RWPE2 (cell line): Measurements from ENCODE around the gene CFLAR.

Experiments
- ATAC-seq: fragments of 200-7000 bp; cut with Tn5 transposase; 3 replicates; pipeline ENCODE4 v1.9.1; 2021; ENCODE audit warnings: low read depth
- DNase-seq: peaks from one replicate; pipeline ENCODE4 v3.0.0-alpha.2; 2020; ENCODE audit warnings: low spot score
- H3K27ac ChIP-seq: fragments of 450-650 bp; 2 replicates; pipeline ENCODE4 v1.5.1; 2017; ENCODE audit warnings: mild to moderate bottlenecking; ENCODE audit not compliant: poor library complexity, severe bottlenecking
- H3K27me3 ChIP-seq: fragments of 250-450 bp; sonication (Bioruptor Pico); 2 replicates; pipeline ENCODE4 v1.5.1; 2021; ENCODE audit warnings: mild to moderate bottlenecking, moderate library complexity; ENCODE audit not compliant: insufficient read depth, poor library complexity, severe bottlenecking
- H3K36me3 ChIP-seq: fragments of 250-450 bp; sonication (Bioruptor Pico); 2 replicates; pipeline ENCODE4 v1.5.1; 2020; ENCODE audit warnings: low read depth, mild to moderate bottlenecking, moderate library complexity
- H3K4me1 ChIP-seq: fragments of 250-450 bp; sonication (Bioruptor Pico); 2 replicates; pipeline ENCODE4 v1.5.1; 2021; ENCODE audit warnings: mild to moderate bottlenecking, moderate library complexity; ENCODE audit not compliant: insufficient read depth, poor library complexity, severe bottlenecking
- H3K4me3 ChIP-seq: fragments of 250-450 bp; sonication (Bioruptor Pico); 2 replicates; pipeline ENCODE4 v1.5.1; 2021; ENCODE audit warnings: mild to moderate bottlenecking, moderate library complexity; ENCODE audit not compliant: severe bottlenecking
- H3K9me3 ChIP-seq: fragments of 250-450 bp; sonication (Bioruptor Pico); 2 replicates; pipeline ENCODE4 v1.5.1; 2021; ENCODE audit warnings: mild to moderate bottlenecking, moderate library complexity; ENCODE audit not compliant: severe bottlenecking
- CTCF ChIP-seq: fragments of 450-650 bp; IDR thresholded peaks from one replicate; pipeline ENCODE4 v1.5.1; 2017; ENCODE audit warnings: mild to moderate bottlenecking, moderate library complexity; ENCODE audit not compliant: poor library complexity, severe bottlenecking

CFLAR gene

GRCh38 chr2:201152517-201152916 is 36.6 kb downstream of the CFLAR start:
- no peaks in the 10 kb centered on the region for H3K27me3 ChIP-seq
- peaks cover 60% of the 10 kb centered on the region for H3K36me3 ChIP-seq
- peaks cover 50% of the 10 kb centered on the region for H3K4me1 ChIP-seq
- peak overlapping the region; percentile 100 for H3K27ac ChIP-seq
- no peak for ATAC-seq
- H3K9me3 ChIP-seq, result no peaks in the 10 kb centered on the region
- no peak for DNase-seq
- TF ChIP-seq CTCF, result no peak
- no peak overlapping the region for H3K4me3 ChIP-seq

GRCh38 chr2:201152999-201153815 is 37.2 kb downstream of the CFLAR start:
- DNase-seq (no peak), ATAC-seq (no peak)
- H3K4me3 ChIP-seq, result no peak overlapping the region
- peaks cover 55% of the 10 kb centered on the region for H3K36me3 ChIP-seq
- H3K27ac ChIP-seq, result peak overlapping the region; percentile 100
- H3K4me1 ChIP-seq, result peaks cover 51% of the 10 kb centered on the region
- no peak for TF ChIP-seq CTCF
- no peaks in the 10 kb centered on the region for H3K27me3 ChIP-seq
- no peaks in the 10 kb centered on the region for H3K9me3 ChIP-seq

GRCh38 chr2:201154615-201155399 is 38.8 kb downstream of the CFLAR start:
- TF ChIP-seq CTCF, result no peak
- Histone ChIP-seq H3K4me3 (no peak overlapping the region), H3K27ac (no peak overlapping the region), H3K27me3 (no peaks in the 10 kb centered on the region), H3K9me3 (no peaks in the 10 kb centered on the region), H3K4me1 (peaks cover 36% of the 10 kb centered on the region), H3K36me3 (peaks cover 59% of the 10 kb centered on the region)
- no peak for ATAC-seq
- no peak for DNase-seq

- peaks cover 62% of the 10 kb centered on the region for H3K36me3 ChIP-seq
- DNase-seq, result no peak
- H3K4me1 ChIP-seq, result peaks cover 23% of the 10 kb centered on the region
- no peak for TF ChIP-seq CTCF
- H3K4me3 ChIP-seq, result no peak overlapping the region
- peak overlapping the region; percentile 54 for H3K27ac ChIP-seq
- no peaks in the 10 kb centered on the region for H3K9me3 ChIP-seq
- no peak for ATAC-seq
- no peaks in the 10 kb centered on the region for H3K27me3 ChIP-seq
Observed at GRCh38 chr2:201156036-201156435, 40.1 kb downstream of the CFLAR start.

GRCh38 chr2:201156640-201157039 is 40.7 kb downstream of the CFLAR start:
- Histone ChIP-seq H3K36me3 (peaks cover 64% of the 10 kb centered on the region), H3K4me1 (peaks cover 17% of the 10 kb centered on the region), H3K27me3 (no peaks in the 10 kb centered on the region), H3K9me3 (no peaks in the 10 kb centered on the region), H3K4me3 (no peak overlapping the region), H3K27ac (peak overlapping the region; percentile 54)
- no peak for DNase-seq
- ATAC-seq, result no peak
- no peak for TF ChIP-seq CTCF
